Activated CD4-positive, CD25-positive, alpha-beta regulatory T cell treated with anti-CD3 and anti-CD28 coated beads, Interleukin-2, amount 50 U/mL, for 24 hours (primary cell): ENCODE measurements around the gene EPHA10.

ENCODE experiments used
- ATAC-seq, 2 donors: fragments of 150-1000 bp; cut with Tn5 transposase; one replicate each; pipeline ENCODE4 v1.10.0; 2021; ENCODE audit warnings: mild to moderate bottlenecking in 1 of 2, moderate library complexity in 1 of 2

The EPHA10 gene

DNA sequence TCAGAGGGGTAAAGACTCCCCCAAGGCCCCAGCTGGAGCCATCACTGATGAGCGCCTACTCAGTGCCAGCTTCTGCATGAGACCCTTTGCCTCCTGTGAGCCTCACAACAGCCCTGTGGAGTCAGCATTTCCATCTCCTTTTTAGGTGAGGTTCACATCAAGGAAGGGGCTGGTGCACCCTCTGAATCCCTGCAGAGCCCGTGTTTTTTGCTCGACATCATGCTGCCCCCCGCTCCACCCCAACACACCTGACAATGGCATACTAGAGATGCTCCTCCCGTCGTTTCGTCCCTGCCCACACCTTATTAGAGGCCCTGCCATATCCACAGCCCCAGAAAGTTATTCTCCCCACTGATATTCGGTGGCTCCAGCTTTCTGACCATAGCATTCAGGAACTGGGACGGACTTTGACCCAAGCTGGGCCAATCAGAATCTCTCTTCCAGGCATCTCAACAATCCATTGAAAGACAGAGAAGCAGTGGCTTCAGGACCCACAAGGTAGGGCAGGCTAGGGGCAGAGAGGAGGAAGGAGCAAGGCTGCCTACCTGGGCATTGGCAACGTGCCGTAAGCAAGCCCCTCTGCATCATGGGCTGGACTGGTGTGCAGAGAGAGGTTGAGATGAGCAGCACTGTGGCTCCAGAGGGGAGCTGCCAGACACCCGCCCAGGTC lies 32.7 kb downstream of the EPHA10 start:
- no peak for ATAC-seq

DNA sequence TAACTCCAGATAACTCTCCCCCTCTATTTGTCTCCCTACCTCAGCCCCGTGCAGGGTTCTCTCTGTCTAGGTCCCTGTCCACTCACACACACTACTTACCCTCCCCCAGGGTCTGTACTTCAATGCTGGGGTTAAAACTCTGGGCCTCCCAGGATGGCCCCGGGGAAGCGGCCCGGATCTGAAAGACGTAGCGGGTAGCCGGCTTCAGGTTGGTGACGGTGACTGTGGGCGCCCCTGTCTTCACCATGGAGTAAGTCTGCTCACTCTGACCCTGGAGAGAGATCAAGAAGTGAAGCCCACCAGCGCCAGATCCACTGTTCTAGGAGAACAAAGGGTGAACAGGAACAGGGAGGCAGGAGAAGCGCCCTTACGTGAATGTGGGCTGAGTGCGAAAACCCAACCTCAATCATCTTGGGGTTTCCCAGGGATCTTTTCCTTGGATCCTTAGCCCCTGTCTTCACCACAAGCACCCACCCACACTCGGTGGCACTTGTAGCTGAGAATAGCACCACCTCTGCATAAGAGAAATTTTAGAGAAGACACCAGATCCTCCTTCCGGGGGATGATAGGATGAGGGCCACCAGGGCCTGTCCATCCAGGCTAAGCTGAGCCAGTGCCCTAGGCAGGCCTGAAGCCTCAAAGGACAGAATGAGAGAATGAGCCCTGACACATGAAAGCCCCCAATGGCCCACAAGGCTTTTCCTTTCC lies 33.5 kb downstream of the EPHA10 start:
- no peak for ATAC-seq

DNA sequence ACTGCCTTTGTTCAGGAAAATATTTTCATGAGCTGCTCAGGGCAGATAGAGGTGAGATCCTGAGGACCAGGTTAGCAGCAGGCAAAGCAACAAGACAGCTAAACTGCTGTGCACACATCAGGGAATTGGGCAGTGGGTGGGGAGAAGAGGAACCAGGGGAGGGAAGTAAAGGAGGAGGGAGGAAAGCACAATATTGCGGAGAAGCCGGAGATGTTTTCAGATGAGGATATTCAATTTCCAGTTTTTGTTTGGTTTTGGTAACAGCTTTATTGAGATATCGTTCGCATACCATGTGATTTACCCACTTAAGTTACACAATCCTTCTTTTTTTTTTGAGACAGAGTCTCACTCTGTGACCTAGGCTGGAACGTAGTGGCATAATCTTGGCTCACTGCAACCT lies 34.5 kb downstream of the EPHA10 start:
- ATAC-seq = no peak

DNA sequence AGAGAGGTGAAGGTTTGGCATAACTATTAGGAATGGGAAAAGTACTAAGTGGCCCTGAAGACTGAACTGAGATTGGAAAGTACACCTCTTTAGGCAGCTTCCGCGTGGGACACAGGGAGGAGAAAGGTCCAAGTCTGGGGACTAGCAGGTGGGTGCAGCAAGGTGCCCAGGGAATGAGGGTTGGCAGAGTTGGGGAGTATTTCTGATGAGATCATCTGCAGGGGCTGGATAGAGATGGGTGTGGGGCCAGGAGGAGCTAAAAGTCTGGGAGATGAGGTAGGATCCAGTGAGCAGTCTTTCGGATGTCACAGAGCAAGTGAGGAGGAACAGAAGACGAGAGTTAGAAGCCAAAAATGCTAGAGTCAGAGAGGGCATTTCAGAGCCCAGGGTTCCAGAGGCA lies 36.5 kb downstream of the EPHA10 start:
- no peak for ATAC-seq

DNA sequence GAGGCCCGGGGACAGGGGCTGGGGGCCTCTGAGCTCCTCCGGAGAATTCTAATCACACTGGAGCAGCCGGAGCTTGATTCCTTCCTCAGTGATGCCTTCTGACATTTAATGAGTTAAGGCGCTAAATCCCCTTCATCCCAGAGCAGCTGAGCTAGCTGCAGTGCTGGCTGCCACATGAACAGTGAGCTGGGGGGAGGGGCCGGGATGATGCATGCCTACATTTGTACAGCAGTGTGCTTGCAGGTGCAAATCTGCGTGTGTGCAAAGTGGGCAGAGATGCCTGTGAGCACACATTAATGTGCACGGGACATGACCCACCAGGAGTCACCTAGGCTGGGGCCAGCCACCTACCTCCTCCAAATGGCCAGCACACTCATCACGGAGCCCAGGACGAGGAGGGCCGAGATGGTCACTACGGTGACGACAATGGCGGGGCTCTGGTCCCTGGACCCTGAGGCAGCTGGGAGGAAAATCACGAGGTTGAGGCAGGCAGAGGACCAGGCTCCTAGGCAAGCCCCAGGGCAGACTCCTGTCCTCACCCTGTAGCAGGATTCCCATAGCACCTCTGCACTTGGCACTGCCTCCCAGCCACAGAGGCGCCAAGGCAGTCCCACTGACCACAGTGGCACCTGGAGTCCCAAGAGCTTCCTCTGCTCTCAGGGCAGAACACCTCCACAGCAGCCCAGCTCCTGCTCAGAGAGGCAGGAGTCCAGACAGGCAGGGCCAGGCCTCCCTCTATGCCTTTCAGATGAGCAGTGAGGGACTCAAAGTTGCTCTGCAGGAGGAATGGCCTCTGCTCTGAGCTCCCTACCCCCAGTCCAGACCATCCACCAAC lies 38.0 kb downstream of the EPHA10 start:
- ATAC-seq = no peak

DNA sequence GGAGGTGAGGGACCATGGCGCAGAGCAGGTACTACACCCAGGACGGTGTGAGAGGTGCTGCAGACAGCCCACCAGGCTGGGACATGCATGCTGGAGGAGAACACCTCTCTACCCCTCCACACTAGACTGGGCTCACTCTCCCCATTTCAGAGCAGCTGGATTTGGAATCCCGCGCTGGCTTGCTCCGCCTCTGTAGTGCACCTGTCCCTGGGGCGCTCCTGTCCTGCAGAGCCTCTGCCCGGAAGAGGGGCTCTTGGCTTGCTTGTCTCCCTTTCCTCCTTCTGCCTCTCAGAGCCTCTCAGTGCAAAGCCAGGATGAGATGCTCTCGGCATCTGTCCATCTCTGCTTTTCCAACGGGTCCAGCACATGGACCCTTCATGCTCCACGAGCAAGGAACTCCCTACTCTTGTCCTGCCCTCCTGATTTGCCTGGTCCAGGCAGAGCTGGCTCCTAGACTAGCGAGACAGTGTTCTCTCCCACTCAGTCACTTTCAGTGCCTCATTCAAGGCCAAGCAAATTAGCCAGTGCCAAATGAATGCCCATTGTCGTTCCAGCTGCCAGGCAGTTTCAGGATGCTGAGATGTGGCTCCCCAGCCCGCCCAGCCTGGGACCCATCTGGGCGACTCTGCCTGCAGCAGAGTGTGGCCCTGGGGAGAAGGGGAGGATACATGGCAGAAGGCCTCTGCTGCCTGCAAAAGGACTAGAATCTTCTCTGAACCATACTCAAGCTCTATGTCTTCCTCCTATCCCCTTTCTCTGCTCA lies 38.9 kb downstream of the EPHA10 start:
- no peak for ATAC-seq

DNA sequence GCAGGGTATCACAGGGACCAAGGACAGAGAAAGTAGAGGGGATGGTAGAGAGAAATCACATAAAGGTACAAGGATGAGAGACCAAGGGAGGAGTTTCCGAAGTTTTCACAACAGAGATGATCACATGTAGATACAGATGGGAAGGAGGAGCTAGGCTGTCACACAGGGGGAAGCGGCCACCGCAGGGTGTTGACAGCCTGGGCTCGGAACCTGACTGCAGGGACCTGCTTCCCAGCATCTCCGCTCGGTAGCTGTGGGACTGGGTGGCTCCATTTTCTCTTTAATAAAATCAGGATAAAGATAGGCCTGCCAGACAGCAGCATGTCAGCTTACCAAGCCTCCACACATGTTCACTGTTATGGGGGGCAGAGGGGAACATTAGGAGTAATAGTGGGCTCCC lies 40.3 kb downstream of the EPHA10 start:
- no peak for ATAC-seq

DNA sequence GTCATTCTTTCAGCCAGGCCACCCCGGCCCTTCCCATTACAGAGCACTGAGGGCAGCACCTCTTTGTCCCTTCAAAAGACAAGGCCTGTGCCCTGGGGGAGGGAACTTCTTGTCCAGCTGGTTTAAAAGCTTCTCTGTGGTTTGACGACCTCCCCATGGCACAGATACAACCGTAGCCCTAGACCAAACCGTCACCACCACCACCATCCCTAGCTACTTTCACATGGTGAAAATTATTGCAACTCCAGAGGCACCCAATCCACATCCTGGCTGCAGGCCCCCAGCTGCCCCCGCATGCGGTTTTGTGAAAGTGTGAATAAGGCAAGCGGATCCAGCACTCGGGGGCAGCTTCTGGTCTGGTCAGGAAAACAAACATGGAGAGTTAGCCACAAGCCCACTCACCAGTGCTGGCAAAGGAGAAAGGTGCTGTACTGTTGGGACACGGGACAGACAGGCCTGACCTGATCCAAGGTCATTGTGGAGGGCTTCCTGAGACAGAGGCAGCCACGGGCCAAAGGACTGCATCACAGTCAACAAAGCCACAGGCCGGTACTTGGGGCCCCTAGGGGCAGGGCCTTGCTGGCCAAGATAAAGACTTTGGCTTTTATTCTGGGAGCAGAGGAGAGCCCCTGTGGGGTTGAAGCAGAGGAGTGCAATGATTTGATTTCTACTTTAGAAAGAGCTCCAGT lies 41.4 kb downstream of the EPHA10 start:
- no peak for ATAC-seq

DNA sequence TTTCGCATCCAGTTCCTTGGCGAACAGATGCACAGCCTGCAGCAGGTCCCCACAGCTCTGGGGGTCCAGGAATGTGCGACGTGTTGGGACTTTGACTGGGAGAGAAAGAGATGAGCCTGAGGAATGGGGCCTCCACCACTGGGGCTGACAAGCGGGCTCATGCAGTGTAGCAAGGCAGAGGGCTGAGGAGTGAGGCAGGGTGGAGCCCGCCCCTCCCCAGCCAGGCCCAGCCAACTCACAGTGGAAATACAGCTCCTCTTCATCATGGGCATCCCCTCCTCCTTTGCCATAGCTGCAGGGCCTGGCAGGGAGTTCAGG lies 41.9 kb downstream of the EPHA10 start:
- ATAC-seq = no peak

DNA sequence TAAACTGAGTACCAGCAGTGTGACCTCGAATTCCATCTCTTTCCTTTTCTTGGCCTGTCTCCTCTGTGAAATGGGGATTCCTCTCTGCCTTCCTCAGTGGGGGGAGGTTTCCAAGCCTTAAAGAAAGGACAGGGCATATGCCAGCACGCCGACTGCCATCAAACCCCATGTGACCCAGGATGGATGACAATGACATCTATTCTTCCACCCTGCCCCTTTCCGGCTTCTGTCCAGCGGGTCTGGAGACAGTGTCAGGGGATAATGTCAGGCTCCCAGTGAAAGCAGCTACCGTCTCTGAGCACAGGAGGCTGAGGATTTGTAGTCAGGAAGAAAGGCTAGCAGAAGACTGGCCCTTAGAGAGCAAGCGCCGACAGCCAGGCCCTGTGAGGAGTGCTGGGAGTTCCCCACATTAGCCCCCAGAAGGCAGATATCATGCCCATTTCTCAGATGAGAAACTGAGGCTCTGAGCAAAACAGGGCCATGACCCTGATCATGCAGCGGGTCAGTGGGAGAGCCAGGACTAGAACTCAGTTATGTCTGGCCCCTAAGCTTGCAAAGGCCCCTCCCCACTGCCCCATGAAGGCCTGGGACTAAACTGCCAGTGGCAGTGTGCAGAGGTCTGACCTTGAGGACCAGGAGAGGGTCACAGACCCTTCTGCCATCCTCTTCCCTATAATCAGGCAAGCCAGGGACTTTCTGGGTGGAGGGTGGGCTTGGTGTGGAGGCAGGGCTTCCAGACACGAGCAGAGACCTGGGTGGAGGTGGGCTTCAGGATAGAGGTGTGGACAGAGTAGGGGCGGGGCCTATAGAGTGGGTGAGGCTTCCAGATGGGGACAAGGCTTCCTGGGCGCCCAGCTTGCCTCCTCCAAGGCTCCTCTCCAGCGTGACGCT lies 42.5 kb downstream of the EPHA10 start:
- no peak for ATAC-seq

DNA sequence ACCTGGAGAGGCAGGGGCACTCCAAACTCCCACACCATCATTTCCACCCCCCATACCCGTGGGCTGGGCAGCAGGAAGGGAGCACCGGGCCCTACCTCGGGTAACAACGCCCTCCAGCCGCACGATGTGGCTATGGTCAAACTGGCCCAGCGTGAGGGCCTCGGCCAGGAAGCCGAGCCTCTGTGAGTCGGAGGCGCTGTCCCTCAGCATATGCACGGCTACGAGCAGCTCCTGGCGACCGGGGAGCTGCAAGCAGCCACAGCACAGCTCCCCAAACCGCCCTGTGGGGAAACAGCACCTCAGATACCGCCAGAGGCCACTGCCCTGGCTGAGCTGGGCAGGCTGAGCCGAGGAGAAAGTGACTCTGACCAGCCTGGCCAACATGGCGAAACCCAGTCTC lies 43.4 kb downstream of the EPHA10 start:
- ATAC-seq = no peak

DNA sequence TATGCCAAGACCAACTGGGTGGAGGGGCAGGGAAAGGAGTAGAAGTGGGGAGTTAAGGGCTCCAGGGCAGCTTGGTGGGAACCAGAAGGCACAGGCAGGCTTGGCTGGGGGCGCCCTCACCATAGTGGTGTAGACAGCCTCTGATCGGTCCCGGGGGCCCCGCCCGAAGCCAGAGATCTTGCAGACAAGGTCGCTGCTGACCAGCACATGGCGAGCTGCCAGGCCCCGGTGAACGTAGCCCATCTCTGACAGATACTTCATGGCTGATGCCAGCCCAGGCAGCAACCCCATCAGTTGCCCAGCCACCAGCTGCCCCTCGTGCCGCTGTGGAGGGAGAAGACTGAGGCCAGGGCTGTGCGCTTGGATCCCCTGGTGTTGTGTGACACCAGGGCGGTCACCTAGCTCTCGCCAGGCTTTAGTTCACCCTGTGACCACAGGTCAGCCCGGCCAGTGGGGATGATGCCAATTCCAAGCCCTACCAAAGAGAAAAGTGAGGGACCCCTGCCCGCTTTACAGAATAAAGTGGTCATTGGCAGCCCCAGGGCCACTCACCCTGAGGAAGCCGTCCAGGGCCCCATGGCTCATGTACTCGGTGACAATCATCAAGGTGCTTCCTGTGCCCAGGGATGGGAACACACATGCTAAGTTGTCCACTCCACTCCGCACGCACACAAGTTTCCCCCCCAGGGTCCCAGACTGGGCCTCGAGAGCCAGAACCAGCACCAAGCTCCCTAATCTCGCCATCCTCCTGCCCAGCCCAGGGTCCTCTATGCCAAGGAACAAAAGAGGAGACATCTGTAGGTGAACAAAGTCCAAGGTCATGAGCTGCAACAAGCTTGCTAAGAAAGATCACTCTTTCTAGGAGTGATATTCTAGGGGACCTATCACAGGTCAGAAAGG lies 44.4 kb downstream of the EPHA10 start:
- no peak for ATAC-seq

DNA sequence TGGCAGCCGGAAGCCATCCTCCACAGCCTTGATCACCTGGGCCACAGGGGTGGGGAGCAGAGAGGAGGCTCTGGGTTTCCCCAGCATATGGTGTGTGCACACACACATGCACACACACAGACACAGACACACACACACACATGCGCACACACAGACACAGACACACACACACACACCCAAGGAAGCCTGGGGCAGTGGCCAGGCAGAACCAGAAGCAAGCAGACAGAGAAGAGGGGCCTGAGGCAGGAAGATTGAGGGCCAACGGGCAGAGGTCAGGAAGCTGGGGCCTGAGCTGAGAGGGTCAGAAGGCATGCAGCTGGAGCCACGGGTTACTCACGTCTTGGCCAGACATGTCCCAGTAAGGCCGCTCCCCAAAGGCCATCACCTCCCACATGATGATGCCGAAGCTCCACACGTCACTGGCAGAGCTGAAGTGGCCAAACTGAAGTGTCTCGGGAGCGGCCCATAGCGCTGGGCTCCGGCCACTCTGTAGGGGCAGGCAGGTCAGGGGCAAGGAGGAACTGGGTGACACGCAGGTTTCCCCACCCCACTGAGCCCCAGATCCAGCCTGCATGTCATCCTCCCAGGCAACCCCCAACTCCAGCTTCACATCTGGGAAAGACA lies 45.2 kb downstream of the EPHA10 start:
- ATAC-seq = no peak

DNA sequence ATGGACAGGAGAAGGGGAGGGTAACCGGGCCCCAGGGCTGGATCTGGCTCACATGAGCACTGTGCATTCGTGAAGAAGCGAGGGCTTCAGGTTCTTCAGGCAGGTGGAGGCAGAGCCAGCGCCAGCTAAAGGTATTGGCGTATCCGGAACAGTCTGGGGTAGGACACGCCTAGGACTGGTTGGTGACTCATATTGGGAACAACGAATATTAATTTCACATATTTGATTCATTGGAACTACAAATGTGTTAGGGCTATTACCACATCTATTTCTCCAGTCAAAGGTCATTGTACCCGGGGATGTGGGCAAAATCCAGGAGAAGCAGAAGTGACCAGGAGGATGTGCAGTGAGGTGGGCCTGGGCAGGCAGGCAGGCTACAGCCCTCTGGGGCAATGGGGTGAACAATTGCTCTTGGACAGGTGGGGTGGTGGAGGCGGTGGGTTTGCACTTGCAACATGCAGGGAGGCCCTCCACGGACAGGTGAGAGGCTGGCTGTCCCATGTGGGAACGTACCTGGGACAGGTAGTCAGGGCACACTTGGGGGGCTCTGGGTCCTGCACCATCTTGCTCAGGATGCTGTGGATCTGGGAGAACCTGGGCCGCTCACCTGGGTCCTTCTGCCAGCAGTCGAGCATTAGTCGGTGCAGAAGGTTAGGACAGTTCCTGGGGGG lies 45.9 kb downstream of the EPHA10 start:
- no peak for ATAC-seq

DNA sequence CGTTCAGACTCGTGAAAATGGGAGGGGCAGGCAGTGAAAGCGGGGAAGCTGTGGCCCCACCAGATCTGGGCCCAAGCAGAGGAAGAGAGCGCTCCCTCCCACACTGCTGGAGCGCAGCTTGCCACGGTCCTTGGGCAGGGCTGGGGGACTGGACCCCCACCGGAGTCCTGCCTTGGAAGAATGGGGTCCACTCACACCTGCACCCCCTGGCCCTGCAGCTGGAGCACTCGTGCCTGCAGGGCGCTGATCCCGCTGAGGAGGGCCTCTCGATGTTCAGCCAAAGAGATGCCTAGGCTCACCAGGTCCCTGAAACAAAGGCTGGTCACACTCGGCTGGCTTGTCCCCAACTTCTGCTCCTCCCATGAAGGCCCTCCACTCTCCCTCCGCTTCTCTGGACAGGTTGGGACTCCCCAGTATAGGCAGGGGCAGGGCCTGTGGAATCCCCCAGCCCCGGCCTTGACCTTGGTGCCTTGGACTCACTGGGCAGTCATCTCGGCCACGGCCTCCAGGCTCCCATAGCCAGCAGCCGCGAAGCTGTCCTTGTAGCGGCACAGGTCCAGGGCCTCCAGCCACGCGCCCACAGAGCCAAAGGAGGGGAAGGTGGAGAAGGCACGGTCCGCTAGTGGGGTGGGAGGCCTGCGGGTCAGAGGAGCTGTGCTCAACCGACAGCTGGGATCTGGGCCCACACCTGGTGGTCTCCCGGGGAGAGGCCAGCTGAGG lies 46.6 kb downstream of the EPHA10 start:
- no peak for ATAC-seq

DNA sequence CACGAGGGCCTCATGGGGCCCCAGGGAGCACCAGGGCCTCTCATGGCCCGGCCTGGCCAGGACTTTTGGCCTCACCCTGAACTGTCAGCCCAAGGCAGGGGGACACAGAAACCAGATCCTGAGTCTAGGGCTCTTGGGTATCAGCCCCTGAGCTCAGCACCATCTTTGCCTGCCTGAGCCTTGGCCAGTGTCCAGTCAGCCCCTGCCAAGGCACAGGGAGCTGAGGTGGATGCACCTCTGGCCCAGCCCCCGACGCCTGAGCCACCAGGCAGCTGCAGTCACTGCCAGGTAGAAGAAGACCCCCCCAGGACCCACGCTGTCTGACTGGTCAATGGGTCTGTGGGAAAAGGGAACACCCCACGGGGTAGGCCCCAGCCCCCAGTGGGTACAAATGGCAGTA lies 47.3 kb downstream of the EPHA10 start:
- ATAC-seq = no peak

DNA sequence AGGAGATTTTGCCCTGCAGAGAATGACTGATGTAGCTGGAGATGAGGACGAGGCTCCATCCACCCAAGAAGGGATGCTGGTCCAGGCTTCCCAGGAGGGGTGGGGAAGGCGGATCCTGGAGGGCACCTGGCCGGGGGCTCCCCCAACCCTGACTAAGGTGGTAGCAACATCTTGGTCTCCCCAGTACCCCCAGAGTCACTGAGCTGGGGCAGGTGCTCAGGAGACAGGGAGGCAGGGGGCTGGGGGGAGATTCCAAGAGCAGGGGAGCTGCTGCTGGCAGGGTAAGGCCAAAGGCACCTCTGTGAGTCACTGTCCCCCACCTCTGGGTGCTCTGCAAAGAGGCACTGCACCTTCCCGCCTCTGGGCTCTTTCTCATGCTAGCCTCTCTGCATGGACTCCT lies 48.6 kb downstream of the EPHA10 start:
- no peak for ATAC-seq

DNA sequence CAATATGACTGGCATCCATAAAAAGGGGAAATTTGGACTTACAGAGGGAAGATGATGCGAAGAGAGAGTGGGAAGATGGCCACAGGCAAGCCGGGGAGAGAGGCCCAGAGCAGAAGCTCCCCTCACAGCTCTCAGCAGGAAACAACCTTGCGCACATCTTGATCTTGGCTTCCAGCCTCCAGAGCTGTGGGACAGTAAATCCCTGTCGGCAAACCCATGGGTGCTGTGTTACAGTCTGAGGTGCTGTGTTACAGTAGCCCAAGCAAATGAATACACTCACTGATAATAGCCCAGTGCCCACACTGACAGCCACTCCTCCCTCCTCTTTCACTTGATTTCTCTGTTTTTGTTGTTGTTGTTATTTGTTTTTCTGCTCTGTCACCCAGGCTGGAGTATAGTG lies 50.2 kb downstream of the EPHA10 start:
- no peak for ATAC-seq

DNA sequence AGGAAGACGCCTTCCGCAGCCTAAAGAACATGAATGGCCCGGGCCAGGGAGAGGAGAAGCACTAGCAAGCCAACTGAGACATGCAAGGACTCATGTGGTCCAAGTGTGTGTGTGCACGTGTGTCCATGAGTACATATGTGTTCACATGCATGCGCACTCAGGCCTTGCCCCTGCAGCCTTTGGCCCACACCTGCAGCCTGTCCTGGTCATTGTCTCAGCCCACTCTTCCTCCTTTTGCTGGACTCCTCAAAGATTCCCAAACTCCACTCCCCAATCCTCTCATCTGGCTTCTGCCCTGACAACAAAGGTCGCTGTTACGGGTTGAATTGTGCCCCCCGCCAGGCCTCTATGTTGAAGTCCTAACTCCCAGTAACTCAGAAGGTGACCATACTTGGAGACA lies 50.7 kb downstream of the EPHA10 start:
- no peak for ATAC-seq
